ENCODE measurements around the gene CTSA.
"Not testable (repeated sequence)": the region's sequence is repeated elsewhere in the genome, so short reads cannot be mapped to it uniquely, and the experiment has no call there.

CTSA gene

DNA sequence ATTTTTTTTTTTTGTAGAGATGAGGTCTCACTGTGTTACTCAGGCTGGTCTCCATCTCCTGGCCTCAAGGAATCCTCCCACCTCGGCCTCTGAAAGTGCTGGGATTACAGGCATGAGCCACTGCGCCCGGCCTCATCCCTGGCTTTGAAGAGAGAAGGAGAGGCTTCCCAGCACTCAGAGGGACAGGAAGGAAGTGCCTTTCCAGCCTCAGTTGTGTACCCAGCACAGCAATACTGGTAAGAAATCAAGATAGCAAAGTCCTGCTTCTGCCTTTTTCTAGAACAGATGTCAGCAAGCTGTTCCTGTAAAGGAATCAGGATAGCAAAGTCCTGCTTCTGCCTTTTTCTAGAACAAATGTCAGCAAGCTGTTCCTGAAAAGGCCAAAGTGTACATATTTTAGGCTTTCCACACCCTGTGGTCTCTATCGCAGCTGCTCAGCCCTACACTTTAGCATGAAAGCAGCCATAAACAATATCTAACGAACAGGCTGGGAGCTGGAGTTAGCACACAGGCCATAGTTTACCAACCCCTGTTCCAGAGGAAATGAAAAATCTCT is 27.1 kb downstream of the CTSA start:
- no peak for DNase-seq (ENCODE audit: low read depth, low spot score)

DNA sequence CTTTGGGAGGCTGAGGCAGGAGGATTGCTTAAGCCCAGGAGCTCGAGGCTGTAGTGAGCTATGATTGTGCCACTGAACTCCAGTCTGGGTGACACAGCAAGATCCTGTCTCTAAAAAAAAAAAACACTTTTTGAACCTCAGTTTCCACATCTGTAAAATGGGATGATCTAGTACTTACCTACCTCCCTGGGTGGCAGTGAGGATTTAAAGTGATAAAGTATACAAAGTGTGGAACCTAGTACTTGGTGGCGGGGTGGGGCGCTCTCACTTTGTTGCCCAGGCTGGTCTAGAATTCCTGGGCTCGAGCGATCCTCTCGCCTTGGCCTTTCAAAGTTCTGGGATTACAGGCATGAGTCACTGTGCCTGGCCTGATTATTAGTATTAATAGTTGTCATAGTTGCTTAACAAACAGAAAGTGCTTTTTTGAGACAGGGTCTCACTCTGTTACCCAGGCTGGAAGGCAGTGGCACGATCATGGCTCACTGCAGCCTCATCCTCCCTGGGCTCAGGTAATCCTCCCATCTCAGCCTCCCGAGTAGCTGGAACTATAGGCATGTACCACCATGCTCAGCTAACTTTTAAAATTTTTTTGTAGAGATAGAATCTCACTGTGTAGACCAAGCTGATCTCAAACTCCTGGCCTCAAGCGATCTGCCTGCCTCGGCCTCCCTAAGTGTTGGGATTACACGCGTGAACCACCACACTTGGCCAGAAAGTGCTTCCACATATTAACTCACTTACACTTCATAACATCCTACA is 27.8 kb downstream of the CTSA start:
- DNase-seq (ENCODE audit: low read depth, low spot score) = no peak

DNA sequence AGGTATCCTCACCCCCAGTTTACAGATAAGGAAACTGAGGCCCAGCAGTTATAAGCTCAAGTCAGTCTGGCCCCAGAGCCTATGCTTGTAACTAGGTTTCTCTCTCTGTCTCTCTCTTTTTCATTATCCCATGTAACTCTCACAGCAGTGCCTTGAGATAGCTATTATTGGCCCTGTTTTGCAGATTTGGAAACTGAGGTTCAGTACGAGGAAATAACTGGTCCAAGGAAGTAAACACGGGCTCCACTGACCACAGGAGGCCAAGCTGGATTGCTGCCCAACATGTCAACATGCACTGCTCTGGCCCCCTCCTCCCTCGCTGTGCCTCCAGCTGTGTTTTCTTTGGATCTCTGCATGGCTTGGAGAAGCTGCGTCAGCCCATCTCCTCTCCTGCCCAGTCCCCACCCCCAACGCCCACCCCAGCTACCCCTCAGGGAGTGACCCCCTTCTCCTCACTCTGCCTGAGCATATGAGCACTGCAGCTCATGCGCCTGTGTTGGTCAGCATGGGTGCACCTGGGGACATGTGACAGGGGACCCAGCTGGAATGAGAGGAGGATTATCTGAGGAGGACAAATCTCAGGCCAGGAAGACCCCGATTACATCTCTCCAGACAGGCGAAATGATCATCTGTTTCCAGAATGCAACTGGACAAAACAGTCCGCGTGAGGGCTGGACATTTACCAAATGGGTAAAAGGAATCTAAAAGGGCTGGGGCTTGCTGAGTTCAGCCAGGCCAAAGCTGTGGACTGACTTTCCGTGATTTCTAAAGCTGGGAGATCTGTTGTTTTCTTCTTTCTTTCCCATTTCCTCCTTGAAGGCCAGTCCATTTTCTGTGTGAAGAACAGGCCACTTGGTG is 28.6 kb downstream of the CTSA start:
- DNase-seq (ENCODE audit: low read depth, low spot score) = no peak

DNA sequence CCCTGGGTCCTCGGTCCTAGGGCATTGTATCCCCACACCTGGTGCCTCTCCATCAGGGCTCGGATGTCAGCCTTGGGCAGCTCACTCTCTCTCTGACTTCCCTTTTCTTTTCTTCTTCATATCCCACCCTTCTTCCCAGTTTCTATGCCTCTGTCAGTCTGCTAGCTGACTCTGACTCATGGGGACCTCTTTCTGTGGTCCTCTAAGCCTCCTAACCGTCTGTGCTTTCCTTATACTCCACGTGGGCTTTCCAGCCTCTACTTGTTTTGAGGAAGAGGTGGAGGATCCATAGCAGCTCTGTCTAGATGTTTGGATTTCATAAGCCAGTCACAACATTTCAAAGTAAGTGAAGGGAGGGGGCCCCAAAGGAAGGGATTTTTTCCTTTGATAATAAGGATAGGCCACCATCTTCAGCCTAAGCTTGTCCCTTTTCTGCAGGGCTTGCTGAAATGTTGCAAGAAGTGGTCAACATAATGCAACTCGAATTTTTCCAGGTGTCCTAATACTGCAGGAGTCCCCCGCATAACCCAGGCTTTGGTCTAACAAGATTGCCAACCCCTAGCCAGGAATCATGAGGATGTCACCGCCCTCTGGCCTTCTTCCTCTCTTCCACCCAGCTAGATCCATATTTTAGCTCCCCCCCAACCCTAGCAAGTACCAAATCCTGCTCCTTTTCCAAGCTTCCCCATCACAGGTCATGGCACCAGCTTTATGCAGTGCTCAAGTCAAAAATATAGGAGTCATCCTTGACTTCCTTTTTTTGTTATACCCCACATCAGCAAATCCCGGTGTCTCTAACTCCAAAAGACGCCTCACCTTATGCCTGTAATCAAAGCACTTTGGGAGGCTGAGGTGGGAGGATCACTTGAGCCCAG is 29.6 kb downstream of the CTSA start:
- DNase-seq (ENCODE audit: low read depth, low spot score) = no peak

DNA sequence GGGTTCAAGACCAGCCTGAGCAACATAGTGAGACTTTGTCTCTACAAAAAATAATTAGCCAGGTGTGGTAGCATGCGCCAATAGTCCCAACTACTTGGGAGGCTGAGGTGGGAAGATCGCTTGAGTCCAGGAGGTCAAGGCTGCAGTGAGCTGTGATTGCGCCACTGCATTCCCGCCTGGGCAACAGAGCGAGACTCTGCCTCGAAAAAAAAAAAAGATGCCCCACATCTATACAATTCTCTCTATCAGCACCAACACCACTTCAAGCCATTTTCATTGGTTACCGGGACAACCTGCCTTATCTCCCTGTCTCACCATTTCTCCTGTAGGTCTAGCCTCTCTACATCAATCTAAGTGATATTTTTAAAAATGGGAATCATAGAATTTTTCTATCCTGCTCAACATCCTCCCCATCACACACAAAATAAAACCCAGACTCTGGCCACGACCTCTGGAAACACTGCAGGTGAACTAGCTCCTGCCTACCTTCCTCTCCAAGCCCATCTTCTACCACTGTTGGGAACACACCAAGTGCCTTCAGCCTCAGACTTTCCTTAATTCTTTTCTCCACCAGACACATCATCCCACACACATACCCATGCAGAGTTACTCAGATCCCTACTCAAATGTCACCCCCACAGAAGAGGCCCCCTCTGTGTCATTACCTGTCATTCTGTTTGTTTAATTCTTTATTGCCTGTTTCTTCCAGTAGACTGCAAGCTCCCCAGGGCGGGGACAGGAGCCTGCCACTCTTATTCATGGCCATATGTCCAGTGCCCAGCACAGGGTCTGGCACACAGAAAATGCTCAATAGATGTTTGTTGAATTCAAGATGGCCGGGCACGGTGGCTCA is 30.4 kb downstream of the CTSA start:
- no peak for DNase-seq (ENCODE audit: low read depth, low spot score)

DNA sequence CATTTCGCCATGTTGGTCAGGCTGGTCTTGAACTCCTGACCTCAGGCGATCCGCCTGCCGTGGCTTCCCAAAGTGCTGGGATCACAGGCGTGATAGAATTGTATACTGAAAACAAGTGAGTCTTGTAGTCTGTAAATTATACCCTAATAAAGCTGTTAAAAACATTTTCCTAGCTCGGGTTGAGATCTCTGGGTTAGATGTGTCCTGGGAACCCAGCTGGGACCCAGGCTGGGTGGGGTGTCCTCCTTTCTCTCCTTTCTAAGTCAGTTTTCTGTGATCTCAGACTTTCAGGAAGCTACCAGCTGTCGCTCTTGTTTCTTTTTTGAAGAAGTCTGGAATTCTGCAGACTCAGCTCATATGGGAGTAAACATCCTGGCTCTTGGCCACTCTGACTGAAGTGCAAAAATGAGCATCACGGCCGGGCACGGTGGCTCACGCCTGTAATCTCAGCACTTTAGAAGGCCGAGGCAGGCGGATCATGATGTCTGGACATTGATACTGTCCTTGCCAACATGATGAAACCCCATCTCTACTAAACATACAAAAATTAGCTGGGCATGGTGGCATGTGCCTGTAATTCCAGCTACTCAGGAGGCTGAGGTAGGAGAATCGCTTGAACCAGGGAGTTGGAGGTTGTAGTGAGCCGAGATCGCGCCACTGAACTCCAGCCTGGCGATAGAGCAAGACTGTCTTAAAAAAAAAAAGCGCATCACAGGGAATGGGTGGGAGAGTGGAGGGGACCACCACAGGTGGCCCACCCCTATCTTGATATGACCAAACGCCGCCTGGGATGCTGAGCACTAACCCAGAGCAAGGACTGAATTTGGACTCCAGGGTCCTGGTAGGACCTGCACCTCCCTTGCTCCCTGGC is 33.5 kb downstream of the CTSA start:
- no peak for DNase-seq (ENCODE audit: low read depth, low spot score)

DNA sequence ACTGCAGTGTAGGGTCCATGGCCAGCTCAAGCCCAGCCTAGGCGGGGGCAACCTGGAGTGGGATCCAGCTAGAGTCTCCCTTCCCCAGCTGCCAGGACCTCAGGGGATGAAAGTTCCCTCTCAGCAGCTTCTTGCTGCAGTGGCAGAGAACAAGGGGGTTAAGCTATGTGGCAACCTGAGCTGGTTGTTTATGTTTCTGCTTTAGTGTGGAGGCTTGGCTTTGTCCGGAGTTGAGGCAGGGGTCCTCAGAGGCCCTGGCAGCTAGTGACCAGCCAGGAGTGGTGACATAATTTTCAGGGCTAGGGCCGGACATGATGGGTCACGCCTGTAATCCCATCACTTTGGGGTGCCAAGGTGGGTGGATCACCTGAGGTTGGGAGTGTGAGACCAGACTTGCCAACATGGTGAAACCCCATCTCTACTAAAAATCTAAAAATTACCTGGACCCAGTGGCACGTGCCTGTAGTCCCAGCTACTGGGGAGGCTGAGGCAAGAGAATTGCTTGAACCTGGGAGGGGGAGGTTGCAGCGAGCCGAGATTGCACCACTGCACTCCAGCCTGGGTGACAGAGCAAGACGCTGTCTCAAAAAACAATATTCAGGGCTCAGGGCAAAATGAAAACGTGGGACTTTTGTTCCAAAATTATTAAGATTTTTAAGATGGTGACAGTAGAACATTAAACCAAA is 34.8 kb downstream of the CTSA start:
- DNase-seq (ENCODE audit: low read depth, low spot score) = no peak

DNA sequence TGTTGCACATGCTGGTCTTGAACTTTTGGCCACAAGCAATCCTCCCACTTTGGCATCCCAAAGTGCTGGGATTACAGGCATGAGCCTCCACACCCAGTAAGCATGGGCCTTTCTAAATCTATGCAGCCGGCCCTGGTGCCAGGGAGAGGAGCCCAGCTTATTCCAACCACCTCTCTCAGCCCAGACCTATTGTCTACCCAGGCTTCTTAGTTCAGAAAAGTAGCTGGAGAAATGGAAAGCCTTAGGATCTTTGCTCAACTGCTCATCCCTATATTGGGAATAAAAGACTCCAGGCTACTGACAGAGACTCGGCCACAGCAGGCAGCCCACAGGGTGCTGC is 35.6 kb downstream of the CTSA start:
- DNase-seq (ENCODE audit: low read depth, low spot score) = no peak

DNA sequence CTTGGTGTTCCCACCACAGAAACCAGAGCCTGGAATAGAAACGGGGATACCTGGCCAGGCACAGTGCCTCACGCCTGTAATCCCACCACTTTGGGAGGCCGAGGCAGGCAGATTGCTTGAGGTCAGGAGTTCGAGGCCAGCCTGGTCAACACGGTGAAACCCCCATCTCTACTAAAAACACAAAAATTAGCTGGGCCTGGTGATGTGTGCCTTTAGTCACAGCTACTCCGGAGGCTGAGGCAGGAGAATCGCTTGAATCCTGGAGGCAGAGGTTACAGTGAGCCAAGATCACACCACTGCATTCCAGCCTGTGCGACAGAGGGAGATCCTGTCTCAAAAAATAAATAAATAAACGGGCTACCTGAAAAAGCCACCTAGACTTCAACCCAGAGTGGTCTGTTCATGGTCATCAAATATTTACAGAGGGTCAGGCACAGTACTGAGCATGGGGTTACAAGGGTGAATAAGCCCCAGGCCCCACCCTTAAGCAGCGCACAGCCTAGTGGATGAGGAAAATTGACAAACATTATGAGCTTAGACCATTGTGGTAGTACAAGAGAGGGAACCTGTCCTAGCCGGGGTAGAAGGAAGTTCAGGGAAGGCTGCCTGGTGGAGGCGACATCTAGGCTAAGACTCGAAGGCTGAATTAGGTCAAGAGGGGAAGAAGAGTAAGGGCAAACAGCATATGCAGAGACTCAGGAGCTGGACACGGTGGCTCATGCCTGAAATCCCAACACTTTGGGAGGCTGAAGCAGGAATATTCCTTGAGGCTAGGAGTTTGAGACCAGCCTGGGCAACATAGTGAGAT is 36.1 kb downstream of the CTSA start:
- no peak for DNase-seq (ENCODE audit: low read depth, low spot score)

DNA sequence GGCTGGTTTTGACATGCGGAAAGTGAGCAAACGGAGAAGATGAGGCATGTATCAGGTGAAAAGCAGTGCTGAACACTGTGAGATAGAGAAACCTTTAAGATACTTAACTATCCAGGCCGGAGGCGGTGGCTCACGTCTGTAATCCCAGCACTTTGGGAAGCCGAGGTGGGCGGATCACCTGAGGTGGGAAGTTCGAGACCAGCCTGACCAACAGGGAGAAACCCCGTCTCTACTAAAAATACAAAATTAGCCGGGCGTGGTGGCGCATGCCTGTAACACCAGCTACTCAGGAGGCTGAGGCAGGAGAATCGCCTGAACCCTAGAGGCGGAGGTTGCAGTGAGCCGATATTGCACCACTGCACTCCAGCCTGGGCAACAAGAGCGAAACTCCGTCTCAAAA is 40.5 kb downstream of the CTSA start:
- DNase-seq (ENCODE audit: low read depth, low spot score) = not testable (repeated sequence)

DNA sequence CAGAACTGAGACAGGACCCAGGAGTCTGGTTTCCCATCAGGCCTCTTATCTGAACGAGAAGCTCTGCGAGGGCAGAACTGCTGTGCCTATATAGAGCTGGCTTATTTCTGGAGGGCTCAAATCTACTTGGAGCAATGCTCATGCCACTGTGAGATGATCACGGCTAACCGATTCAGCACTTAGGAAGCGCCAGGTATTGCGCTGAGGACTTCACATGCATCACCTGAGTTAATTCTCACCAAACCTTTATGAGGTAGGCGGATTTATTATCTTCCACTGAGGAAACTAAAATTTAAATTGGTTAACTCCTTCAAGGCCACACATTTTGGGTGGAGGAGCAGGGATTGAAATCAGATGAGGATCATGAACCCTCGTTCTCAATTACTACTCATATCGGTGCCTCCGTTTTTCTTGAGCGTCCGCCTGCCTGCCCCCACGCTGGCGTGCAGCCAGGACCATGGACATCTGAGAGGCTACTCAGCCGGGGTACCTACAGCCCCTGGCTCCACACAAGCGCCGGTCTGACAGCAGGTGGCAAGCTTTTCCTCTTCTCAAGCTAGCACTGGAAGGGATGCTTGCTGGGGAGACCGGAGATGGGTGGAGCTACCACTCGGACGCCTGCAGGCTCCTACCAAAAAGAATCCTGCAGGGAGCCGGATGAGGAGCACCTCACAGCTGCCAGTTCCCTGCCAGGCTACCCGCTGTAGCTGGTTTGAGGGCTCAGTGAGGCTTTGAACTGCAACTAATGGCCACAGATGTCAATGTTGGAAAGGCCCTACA is 42.3 kb downstream of the CTSA start:
- DNase-seq (ENCODE audit: low read depth, low spot score) = peak; percentile 26

DNA sequence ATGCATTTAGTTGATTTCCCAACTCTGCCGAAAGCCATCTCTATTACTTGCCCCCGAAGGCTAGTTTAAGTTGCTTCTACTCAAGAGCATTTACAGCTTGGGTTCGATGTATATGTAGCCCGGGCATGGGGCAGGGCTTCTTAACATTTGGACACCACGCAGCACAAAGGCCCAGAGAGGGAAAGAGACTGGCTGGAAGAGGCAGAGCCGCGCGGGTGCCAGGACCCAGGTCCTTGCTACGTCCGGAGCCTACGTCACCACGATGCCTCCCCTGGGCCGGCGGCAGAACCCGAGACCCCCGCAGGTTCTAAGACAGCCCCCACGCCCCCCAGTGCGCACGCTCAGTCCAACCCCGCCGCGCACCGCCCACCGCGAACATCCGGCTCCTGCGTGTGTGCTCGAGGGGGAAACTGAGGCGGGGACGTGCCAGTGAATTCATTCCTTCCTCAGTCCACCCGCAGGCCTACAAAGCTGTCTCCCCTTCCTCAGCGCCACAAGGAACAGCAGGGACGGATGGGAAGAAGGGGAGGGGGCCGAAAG is 43.0 kb downstream of the CTSA start:
- DNase-seq (ENCODE audit: low read depth, low spot score) = peak; percentile 30

DNA sequence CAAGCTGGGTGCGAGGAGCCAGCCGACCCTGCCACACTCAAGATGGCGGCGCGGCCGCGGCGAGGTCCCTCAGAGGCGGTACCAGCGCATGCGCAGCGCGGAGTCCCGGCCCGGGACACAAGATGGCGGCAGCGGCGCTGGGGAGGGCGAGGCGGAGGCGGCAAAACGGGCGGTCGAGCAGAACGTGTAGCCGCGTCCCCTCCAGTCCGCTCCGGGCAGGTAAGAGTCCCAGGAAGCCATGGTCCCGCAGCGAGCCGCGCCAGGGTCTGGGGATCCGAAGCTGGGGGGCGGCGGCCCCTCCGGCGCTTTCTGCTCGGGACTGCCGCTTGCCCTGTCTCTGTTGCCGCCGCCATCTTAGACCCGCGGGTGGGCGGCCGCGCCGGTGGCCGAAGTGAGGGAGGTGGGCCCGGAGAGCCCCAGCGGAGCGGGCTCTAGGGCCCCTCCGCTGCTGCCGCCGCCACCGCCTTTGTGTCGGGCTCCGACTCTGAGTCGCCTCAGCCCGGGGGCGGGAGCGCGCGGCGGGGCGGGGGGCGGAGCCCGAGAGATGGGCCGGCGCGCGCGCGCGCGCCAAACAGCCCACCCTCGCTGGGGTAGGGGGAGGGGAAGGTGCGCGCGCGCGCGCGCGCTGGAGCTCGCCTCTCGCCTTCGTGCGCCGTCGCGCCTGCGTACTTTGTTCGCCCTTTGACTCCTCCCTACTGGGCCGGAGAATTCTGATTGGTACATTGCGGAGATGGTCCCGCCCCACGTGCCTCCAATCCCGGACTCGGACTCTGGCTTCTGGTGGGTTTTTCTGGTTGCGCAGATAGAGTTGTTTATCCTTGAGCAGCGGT is 43.7 kb downstream of the CTSA start, which contains the start of gene PCIF1:
TSS of gene PCIF1 (plus strand) at position 98 of the 830 bp plus-strand sequence. CDS start 4,317 bp downstream, outside the sequence.
- peak; percentile 96 for DNase-seq (ENCODE audit: low read depth, low spot score)

DNA sequence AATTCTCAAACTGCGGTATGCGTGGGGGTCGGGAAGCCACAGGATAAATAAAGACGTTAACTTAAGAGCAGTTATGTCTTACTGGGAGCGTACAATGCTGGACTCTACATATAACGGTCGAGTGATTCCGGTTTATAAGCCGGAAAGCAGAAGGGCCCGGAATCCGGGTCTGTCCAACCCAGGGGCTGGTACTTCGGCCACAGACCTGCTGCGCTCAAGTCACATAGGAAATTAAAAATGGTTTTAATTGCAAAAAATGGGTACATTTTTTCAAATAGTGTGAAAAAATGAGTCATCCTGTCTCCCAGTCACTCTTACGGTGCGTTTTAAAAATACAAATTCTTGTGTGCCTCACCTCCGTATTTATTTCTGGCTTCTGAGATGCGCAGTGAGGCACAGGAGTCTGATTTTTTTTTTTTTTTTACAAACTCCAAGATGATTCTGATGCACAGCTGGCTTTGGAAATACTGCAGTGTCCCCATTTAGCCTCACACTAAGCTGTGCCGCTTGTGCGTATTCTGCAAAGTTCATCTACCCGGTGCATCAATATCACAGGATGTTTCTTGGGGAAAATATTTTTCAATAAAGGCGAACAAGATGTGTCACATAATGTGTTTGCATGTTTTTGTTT is 44.4 kb downstream of the CTSA start:
- no peak for DNase-seq (ENCODE audit: low read depth, low spot score)

DNA sequence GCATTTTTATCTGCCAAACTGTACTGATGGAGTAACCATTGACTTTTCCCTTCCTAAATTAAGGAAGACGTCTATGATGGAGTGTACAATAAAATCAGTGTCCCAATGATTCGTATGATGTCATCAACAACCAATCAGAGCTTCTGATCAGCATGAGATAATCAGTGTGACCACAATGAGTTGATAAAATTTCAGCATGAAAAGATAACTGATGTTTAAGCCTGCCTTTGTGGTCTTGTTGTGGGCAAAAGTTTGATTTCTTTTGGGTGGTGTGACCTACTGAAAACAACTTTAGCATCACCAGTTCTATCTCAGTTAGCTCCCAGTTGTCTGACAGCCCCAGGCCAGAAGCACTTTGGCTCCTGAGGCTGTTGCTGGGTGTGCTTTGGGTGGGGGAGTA is 46.6 kb downstream of the CTSA start:
- DNase-seq (ENCODE audit: low read depth, low spot score) = no peak

All from activated CD4-positive, CD25-positive, alpha-beta regulatory T cell treated with anti-CD3 and anti-CD28 coated beads, Interleukin-2, amount 50 U/mL, for 16 hours (primary cell).